ENCODE measurements around the gene CELSR2. TPM values are rescaled to one million over a fixed set of nuclear protein-coding genes. Genes with fewer than 3 reads are reported as not detected.

CELSR2 gene
- total and polyA plus RNA-seq, 2 of the 8 experiments (the other 6 are each of a cell fraction or from before 2014, with no cell fraction given), result 12.0 to 27.7 TPM

DNA sequence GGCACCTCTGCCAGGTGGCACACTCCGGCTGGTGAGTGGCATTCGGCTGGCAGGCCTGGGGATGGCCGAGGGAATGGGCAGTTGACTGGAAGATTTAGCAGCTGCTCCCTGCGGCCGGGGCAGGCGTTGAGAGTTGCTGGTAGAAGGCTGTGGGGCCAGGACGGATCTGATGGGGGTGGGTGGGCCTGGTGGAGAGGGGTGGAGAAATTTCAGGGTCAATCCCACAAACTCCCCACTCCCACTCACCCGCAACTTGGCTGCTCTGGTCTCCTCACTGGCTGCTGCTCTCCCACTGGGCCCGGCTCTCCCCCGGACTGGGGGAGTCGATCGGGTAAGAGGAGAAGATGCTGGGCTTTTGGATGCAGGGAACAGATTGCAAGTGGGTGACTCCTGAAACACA is 31.5 kb downstream of the CELSR2 start:
- Histone ChIP-seq H2BK120ac (replicated peaks; ENCODE audit: low read depth, low read length) (no peak overlapping the region), H2BK5ac (ENCODE audit: low read depth, low read length) (no peak overlapping the region), H3K4me1 (replicated peaks in 1 of 4; ENCODE audit: control insufficient read depth in 3 of 4, insufficient read depth in 4 of 4, low read length in 3 of 4) (peaks cover 10 to 15% (median 11%) of the 10 kb centered on the region in 4 experiments), H3K36me3 (ENCODE audit: control insufficient read depth in 2 of 4, insufficient read depth in 4 of 4, low read length in 3 of 4) (peaks cover 10 to 22% (median 16%) of the 10 kb centered on the region in 4 experiments; a peak in 6 of 8 replicates), H3K27me3 (replicated peaks in 1 of 4; ENCODE audit: control insufficient read depth in 3 of 4, extremely low read depth in 1 of 4, insufficient read depth in 3 of 4, low read length in 3 of 4) (no peaks in the 10 kb centered on the region), H2BK15ac (ENCODE audit: low read length) (no peak overlapping the region), H3K4me3 (ENCODE audit: extremely low read depth in 1 of 4, insufficient read depth in 2 of 4, low read depth in 3 of 4, low read length in 4 of 4) (no peak overlapping the region), H3K23me2 (ENCODE audit: low read depth, low read length) (peaks cover 12% of the 10 kb centered on the region), H3K4ac (replicated peaks; ENCODE audit: insufficient read length, low read depth, low read length) (no peak overlapping the region), H3K27ac (ENCODE audit: low read depth, low read length) (no peak overlapping the region), H2BK12ac (ENCODE audit: low read depth, low read length) (no peak overlapping the region), H3K14ac (ENCODE audit: insufficient read length) (no peak overlapping the region), H3K9ac (replicated peaks in 1 of 4; ENCODE audit: extremely low read depth in 1 of 4, low read depth in 3 of 4, low read length in 3 of 4) (no peak overlapping the region), H3K9me3 (ENCODE audit: insufficient read depth in 2 of 2, low read depth in 1 of 2, low read length in 1 of 2) (no peaks in the 10 kb centered on the region), H3K4me2 (ENCODE audit: insufficient read depth in 1 of 2, low read depth in 2 of 2, low read length in 2 of 2) (no peak overlapping the region; a peak in 1 of 4 replicates), H4K8ac (ENCODE audit: extremely low read depth, insufficient read depth, low read length) (no peak overlapping the region), H2AK5ac (ENCODE audit: low read depth, low read length) (no peak overlapping the region), H3K56ac (replicated peaks; ENCODE audit: insufficient read length, low read depth, low read length) (no peak overlapping the region), H3K79me2 (ENCODE audit: control insufficient read depth in 1 of 2, insufficient read depth in 2 of 2, low read length in 2 of 2) (peaks cover 0 to 16% of the 10 kb centered on the region in 2 experiments; a peak in 3 of 4 replicates), H4K91ac (replicated peaks; ENCODE audit: insufficient read length, low read length) (no peak overlapping the region), H2AFZ (ENCODE audit: low read length) (no peak overlapping the region), H3K23ac (ENCODE audit: insufficient read length) (no peak overlapping the region), H3K79me1 (ENCODE audit: low read depth, low read length) (peaks cover 7% of the 10 kb centered on the region), H2BK20ac (ENCODE audit: low read length) (no peak overlapping the region), H4K5ac (ENCODE audit: insufficient read length, low read depth, low read length) (no peak overlapping the region), H3K18ac (ENCODE audit: extremely low read depth, low read length) (no peak overlapping the region), H4K20me1 (replicated peaks in 1 of 2; ENCODE audit: control insufficient read depth in 1 of 2, insufficient read depth in 2 of 2, low read length in 2 of 2) (no peaks in the 10 kb centered on the region)
- TF ChIP-seq JUND (IDR thresholded peaks at IDR 0.05; ENCODE audit: low read length) (no peak), RBBP5 (IDR thresholded peaks at IDR 0.05; ENCODE audit: borderline replicate concordance, low read depth, low read length) (no peak), RAD21 (IDR thresholded peaks at IDR 0.05 in 1 of 2, conservative IDR thresholded peaks at IDR 0.05 in 1 of 2; ENCODE audit: low read depth in 2 of 2, low read length in 2 of 2) (no peak), NRF1 (IDR thresholded peaks at IDR 0.05; ENCODE audit: low read depth, low read length) (no peak), GTF2F1 (IDR thresholded peaks at IDR 0.05; ENCODE audit: borderline replicate concordance, low read depth, low read length) (no peak), RFX5 (IDR thresholded peaks at IDR 0.05; ENCODE audit: borderline replicate concordance, low read depth, low read length) (no peak), SP4 (IDR thresholded peaks at IDR 0.05; ENCODE audit: low read length) (no peak), KDM4A (IDR thresholded peaks at IDR 0.05; ENCODE audit: low read depth, low read length, severe bottlenecking) (no peak), PHF8 (conservative IDR thresholded peaks at IDR 0.05; ENCODE audit: low read depth, low read length) (no peak), BCL11A (IDR thresholded peaks at IDR 0.05; ENCODE audit: low read depth in 2 of 2, low read length in 2 of 2) (no peak)
- TF ChIP-seq, protein P1, sequence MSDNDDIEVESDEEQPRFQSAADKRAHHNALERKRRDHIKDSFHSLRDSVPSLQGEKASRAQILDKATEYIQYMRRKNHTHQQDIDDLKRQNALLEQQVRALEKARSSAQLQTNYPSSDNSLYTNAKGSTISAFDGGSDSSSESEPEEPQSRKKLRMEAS (IDR thresholded peaks at IDR 0.05), result no peak
- TF ChIP-seq, protein P2, sequence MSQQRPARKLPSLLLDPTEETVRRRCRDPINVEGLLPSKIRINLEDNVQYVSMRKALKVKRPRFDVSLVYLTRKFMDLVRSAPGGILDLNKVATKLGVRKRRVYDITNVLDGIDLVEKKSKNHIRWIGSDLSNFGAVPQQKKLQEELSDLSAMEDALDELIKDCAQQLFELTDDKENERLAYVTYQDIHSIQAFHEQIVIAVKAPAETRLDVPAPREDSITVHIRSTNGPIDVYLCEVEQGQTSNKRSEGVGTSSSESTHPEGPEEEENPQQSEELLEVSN (IDR thresholded peaks at IDR 0.05), result no peak
- WGBS, 2 experiments (ENCODE audit: extremely low coverage in 1 of 2, insufficient coverage in 1 of 2, insufficient read length in 1 of 2, insufficient replicate concordance in 2 of 2, low coverage in 1 of 2, low lambda C conversion rate in 2 of 2, missing lambda C conversion rate in 1 of 2), result 89% methylated on average over 12 of the region's 12 CpGs; no CpG with 5 or more reads in 1 of the 2 experiments
- POLR2A ChIA-PET (ENCODE audit: partially characterized antibody), result no interaction called here
- FAIRE-seq (no peak), DNase-seq (ENCODE audit: low read depth in 1 of 2, low spot score in 2 of 2) (no peak)
- CTCF ChIA-PET (ENCODE audit: partially characterized antibody), result interaction anchor here (3.0 to 5.2 kb wide), 2 partner anchors 16 to 119 kb away, joined by 11 to 113 read pairs; partner anchors contain the start of gene SORT1

Measured in H1 (cell line).